Stimulated activated CD8-positive, alpha-beta memory T cell treated with anti-CD3 and anti-CD28 coated beads, Interleukin-2, amount 100 ng/mL, for 1 hour (primary cell): ENCODE results near the gene FOXF1.

ENCODE experiments used
- DNase-seq, 2 donors: peaks; one replicate each; pipeline ENCODE4 v3.0.0-alpha.2; 2020; ENCODE audit warnings: low read depth in 2 of 2

Gene FOXF1

GRCh38 chr16:86492961-86493629, 17.2 kb upstream of the FOXF1 start:
- no peak for DNase-seq

- no peak for DNase-seq
Measured at GRCh38 chr16:86494039-86494564, 16.2 kb upstream of the FOXF1 start.

- no peak for DNase-seq
Measured at GRCh38 chr16:86494565-86495356, 15.6 kb upstream of the FOXF1 start.

GRCh38 chr16:86495357-86495701, 15.0 kb upstream of the FOXF1 start:
- DNase-seq = no peak

GRCh38 chr16:86495756-86496261, 14.5 kb upstream of the FOXF1 start:
- no peak for DNase-seq

- no peak for DNase-seq
Measured at GRCh38 chr16:86496262-86496928, 13.9 kb upstream of the FOXF1 start.

GRCh38 chr16:86496929-86497461, 13.3 kb upstream of the FOXF1 start:
- no peak for DNase-seq

GRCh38 chr16:86497551-86498021, 12.7 kb upstream of the FOXF1 start:
- DNase-seq = no peak

GRCh38 chr16:86498155-86498670, 12.1 kb upstream of the FOXF1 start:
- no peak for DNase-seq

- no peak for DNase-seq
Measured at GRCh38 chr16:86498671-86499439, 11.5 kb upstream of the FOXF1 start.

- no peak for DNase-seq
Measured at GRCh38 chr16:86499440-86499786, 10.9 kb upstream of the FOXF1 start.

GRCh38 chr16:86499889-86500707, 10.2 kb upstream of the FOXF1 start:
- no peak for DNase-seq

- no peak for DNase-seq
Measured at GRCh38 chr16:86500708-86501510, 9.4 kb upstream of the FOXF1 start.

- DNase-seq = no peak
Measured at GRCh38 chr16:86501989-86502855, 8.1 kb upstream of the FOXF1 start.

GRCh38 chr16:86502856-86503748, 7.2 kb upstream of the FOXF1 start:
- no peak for DNase-seq

- no peak for DNase-seq
Measured at GRCh38 chr16:86503830-86504229, 6.5 kb upstream of the FOXF1 start.
